Astrocyte (in vitro differentiated cells and primary cell): Measurements from ENCODE around the gene MCTP2.

Source experiments
- CTCF ChIP-seq: IDR thresholded peaks from 2 replicates; pipeline ENCODE4 v1.5.1; 2011; ENCODE audit warnings: low read depth, mild to moderate bottlenecking, inconsistent platforms, low read length, moderate library complexity; ENCODE audit not compliant: insufficient read depth
- EZH2 ChIP-seq: IDR thresholded peaks from 2 replicates; pipeline ENCODE4 v1.6.1; 2012; ENCODE audit warnings: mild to moderate bottlenecking, low read length, inconsistent platforms; ENCODE audit not compliant: insufficient read depth

- no peak for TF ChIP-seq CTCF
- TF ChIP-seq EZH2: no peak
Observed at GRCh38 chr15:94255540-94255939, 24.2 kb downstream of the MCTP2 start.
